ENCODE measurements around the gene NES. TPM values are rescaled to one million over a fixed set of nuclear protein-coding genes. Genes with fewer than 3 reads are reported as not detected.

NES gene
- total and polyA plus RNA-seq, 12 donors, result 46.8 to 389 (median 177) TPM

DNA sequence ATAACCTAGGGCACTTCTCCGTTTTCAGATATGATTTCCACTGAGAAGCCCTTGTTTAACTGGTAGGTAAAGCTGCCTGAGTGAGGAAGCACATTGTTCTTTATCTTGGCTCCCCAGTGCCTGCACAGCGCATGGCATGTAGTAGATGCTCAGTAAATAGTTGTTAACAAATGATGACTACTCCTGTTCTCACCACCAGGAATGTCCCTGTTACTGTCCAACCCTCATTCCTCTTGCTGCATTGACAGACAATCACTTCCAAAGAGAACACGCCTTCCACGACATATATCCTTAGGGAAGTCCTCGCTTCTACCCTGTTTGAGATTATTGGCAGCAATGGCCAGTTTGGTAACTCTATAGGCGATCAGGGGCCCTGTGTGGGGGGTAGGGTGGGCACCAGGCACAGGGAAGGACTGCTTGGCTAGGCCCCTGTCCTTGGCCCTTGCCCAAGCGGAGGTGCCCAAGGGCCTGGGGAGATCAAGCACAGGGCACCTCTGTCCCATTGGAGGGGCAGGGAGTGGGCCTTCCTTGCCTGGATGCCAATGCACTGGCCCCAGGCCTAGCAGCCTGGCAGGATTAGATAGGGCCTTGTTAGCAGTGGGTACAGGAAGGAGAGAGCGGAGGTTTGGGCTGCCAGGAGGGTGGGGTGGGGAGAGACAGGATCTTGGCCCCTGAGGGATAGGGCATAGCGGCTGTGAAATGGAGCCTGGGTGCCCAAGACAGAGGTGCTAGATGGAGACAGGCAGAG, 10.2 kb downstream of the NES start:
- WGBS, 2 donors, result 69 to 74% methylated on average over 9 of the region's 9 CpGs
- Histone ChIP-seq H3K27ac (peak overlapping the region; percentile 88 to 99 (median 96)), H3K36me3 (peaks cover 0 to 22% (median 6%) of the 10 kb centered on the region in 9 donors), H3K27me3 (no peaks in the 10 kb centered on the region), H3K4me1 (peaks cover 78 to 100% (median 97%) of the 10 kb centered on the region in 9 donors), H3K9me3 (no peaks in the 10 kb centered on the region), H3K4me3 (no peak overlapping the region)
- TF ChIP-seq, protein P1, sequence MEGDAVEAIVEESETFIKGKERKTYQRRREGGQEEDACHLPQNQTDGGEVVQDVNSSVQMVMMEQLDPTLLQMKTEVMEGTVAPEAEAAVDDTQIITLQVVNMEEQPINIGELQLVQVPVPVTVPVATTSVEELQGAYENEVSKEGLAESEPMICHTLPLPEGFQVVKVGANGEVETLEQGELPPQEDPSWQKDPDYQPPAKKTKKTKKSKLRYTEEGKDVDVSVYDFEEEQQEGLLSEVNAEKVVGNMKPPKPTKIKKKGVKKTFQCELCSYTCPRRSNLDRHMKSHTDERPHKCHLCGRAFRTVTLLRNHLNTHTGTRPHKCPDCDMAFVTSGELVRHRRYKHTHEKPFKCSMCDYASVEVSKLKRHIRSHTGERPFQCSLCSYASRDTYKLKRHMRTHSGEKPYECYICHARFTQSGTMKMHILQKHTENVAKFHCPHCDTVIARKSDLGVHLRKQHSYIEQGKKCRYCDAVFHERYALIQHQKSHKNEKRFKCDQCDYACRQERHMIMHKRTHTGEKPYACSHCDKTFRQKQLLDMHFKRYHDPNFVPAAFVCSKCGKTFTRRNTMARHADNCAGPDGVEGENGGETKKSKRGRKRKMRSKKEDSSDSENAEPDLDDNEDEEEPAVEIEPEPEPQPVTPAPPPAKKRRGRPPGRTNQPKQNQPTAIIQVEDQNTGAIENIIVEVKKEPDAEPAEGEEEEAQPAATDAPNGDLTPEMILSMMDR (IDR thresholded peaks at IDR 0.05), result no peak
- DNase-seq, result no peak
- intact Hi-C loops (cut with DNase I), result loop anchor here in 2 of 10 donors (1.0 to 10.0 kb wide), 2 partner anchors 8 to 228 kb away; partner anchors contain the start of gene PEAR1 (in 1 of the 2)
- peak in 6 of 8 donors; percentile 0 to 22 (median 4) for ATAC-seq

DNA sequence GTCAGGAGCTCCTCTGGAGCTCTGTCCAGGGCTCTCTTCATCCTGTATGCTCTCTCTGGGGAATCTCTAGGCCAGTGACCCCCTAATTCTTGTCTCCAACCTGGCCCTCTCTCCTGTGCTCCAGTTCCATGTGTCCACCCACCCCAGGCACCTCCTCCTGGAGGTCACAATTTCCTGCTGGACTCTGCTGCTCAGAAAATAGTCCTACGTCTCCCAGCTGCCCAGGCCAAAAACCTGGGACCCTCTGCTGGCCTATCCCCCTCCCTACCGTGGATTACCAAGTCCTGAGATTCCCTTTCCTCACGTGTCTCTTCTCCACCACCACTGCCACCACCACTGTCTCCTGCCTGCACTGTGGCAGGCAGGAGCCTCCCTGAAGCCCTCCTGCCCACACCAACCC, 11.7 kb downstream of the NES start:
- intact Hi-C loops (cut with DNase I), result loop anchor here in 1 of 10 donors (10.0 kb wide), 1 partner anchor 229 kb away; the partner anchor contains the start of gene PEAR1
- 16 to 24% methylated on average over 3 of the region's 3 CpGs for WGBS, 2 donors
- Histone ChIP-seq H3K4me1 (peaks cover 85 to 100% (median 100%) of the 10 kb centered on the region in 9 donors), H3K27me3 (no peaks in the 10 kb centered on the region), H3K36me3 (peaks cover 0 to 7% (median 0%) of the 10 kb centered on the region in 9 donors), H3K4me3 (peak overlapping the region in 1 of 10 donors; percentile 32), H3K27ac (peak overlapping the region; percentile 88 to 99 (median 96)), H3K9me3 (no peaks in the 10 kb centered on the region)
- DNase-seq (no peak), ATAC-seq (no peak)
- TF ChIP-seq, protein P1 (IDR thresholded peaks at IDR 0.05), result no peak

DNA sequence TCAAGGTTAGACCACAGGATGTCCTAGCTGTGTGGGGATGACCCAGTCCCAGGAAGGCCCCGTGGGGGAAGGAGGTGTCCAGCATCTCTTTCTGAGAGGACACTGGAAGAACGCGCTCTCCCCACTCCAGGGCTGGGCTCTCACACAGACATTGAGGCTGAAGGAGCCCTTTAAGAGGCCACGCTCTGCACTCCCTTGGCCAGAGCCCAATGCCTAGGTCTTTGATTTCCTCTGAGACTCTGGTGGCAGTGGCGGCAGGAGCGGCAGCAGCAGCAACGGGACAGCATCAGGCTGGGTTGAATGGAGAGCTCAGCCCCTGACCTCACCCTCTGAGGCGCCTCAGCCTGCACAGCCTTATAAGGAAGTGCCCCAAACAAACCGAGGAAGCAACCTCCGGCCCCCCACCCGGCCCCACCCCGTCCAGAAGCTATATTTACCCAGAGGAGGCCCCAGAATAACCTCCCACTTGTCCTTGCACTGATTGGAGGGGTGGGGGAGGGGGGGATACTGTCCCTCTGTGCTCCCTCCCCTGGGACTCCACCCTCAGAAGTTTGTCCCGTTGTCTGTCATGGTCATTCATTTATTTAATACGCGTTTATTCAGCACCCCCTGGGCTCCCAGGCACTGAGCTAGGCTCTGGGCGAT, 12.3 kb downstream of the NES start:
- Histone ChIP-seq H3K9me3 (no peaks in the 10 kb centered on the region), H3K4me1 (peaks cover 81 to 100% (median 99%) of the 10 kb centered on the region in 9 donors), H3K4me3 (peak overlapping the region in 6 of 10 donors; percentile 11 to 33 (median 22)), H3K27me3 (no peaks in the 10 kb centered on the region), H3K36me3 (peaks cover 0 to under 1% (median 0%) of the 10 kb centered on the region in 9 donors), H3K27ac (peak overlapping the region; percentile 88 to 99 (median 96))
- ATAC-seq, result peak; percentile 43 to 60 (median 54)
- intact Hi-C loops (cut with DNase I), result loop anchor here in 2 of 10 donors (5.0 to 10.0 kb wide), 2 partner anchors 163 to 230 kb away; partner anchors contain the start of genes MEF2D (in 2 of the 2) and PEAR1 (in 1 of the 2)
- WGBS, 2 donors, result 9 to 15% methylated on average over 16 of the region's 16 CpGs
- DNase-seq, result peak; percentile 80 to 85
- TF ChIP-seq, protein P1 (IDR thresholded peaks at IDR 0.05), result no peak

Measured in heart right ventricle (tissue), 16 donors.